ENCODE data around the gene IL6ST.

Gene IL6ST

GRCh38 chr5:55918087-55919035 lies 76.4 kb downstream of the IL6ST start:
- H3K27me3 ChIP-seq (ENCODE audit: low read depth, low read length): no peaks in the 10 kb centered on the region
- TF ChIP-seq EZH2phosphoT487 (IDR thresholded peaks at IDR 0.05; ENCODE audit: low read depth): no peak
- TF ChIP-seq, protein P1, sequence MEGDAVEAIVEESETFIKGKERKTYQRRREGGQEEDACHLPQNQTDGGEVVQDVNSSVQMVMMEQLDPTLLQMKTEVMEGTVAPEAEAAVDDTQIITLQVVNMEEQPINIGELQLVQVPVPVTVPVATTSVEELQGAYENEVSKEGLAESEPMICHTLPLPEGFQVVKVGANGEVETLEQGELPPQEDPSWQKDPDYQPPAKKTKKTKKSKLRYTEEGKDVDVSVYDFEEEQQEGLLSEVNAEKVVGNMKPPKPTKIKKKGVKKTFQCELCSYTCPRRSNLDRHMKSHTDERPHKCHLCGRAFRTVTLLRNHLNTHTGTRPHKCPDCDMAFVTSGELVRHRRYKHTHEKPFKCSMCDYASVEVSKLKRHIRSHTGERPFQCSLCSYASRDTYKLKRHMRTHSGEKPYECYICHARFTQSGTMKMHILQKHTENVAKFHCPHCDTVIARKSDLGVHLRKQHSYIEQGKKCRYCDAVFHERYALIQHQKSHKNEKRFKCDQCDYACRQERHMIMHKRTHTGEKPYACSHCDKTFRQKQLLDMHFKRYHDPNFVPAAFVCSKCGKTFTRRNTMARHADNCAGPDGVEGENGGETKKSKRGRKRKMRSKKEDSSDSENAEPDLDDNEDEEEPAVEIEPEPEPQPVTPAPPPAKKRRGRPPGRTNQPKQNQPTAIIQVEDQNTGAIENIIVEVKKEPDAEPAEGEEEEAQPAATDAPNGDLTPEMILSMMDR (IDR thresholded peaks at IDR 0.05; ENCODE audit: low read depth, low read length): no peak
- H3K4me3 ChIP-seq (ENCODE audit: low read length): no peak overlapping the region
- no peaks in the 10 kb centered on the region for H4K20me1 ChIP-seq (ENCODE audit: insufficient read depth, low read length)
- H3K27ac ChIP-seq (ENCODE audit: low read length): no peak overlapping the region
- no peak overlapping the region for H3K4me2 ChIP-seq (ENCODE audit: low read length)
- H3K9ac ChIP-seq (ENCODE audit: low read length): no peak overlapping the region
- H3K36me3 ChIP-seq (replicated peaks; ENCODE audit: low read depth, low read length): no peaks in the 10 kb centered on the region
- H2AFZ ChIP-seq (ENCODE audit: low read depth, low read length): no peak overlapping the region
- H3K4me1 ChIP-seq (ENCODE audit: low read length): peaks cover 43% of the 10 kb centered on the region
- H3K9me3 ChIP-seq (ENCODE audit: insufficient read depth, low read length): no peaks in the 10 kb centered on the region
- no peaks in the 10 kb centered on the region for H3K79me2 ChIP-seq (ENCODE audit: low read length)

DNA sequence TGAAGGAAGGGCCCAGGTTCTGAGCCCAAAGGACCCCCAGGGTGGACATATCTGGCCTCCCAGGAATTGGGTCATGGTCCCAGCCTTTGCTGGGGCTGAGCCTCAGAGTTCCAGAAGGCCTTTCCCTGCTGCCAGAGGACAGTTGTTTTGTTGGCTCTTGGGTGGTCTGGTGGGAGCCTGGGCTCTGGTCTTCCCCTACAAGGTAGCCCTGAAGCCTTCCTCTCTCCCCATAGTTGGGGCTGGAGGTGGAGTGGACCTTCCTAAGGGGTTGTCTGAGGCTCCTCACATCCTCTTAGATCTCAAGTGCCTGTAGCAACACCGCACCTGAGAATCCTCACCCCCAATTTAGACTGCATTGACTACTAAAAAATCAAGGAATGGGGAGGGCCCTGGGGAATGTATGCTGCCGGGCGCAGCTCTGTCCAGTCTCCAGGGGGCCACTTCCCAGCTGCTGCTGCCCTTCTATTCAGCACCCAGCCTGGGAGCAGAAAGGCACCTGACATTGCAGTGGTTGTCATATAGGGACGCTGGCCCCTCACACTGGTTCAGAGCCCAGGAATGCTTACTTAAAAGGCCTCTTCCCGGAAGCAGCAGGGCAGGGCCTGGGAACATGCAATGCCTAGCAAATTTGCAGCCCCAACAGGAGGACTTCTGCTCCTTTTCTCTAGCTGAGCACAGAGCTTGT lies 77.2 kb downstream of the IL6ST start:
- Histone ChIP-seq H3K4me3 (ENCODE audit: low read length) (no peak overlapping the region), H2AFZ (ENCODE audit: low read depth, low read length) (no peak overlapping the region), H3K27ac (ENCODE audit: low read length) (no peak overlapping the region), H3K4me2 (ENCODE audit: low read length) (no peak overlapping the region), H3K9ac (ENCODE audit: low read length) (no peak overlapping the region), H3K79me2 (ENCODE audit: low read length) (no peaks in the 10 kb centered on the region), H3K9me3 (ENCODE audit: insufficient read depth, low read length) (no peaks in the 10 kb centered on the region), H3K4me1 (ENCODE audit: low read length) (peaks cover 43% of the 10 kb centered on the region), H4K20me1 (ENCODE audit: insufficient read depth, low read length) (no peaks in the 10 kb centered on the region), H3K27me3 (ENCODE audit: low read depth, low read length) (no peaks in the 10 kb centered on the region), H3K36me3 (replicated peaks; ENCODE audit: low read depth, low read length) (no peaks in the 10 kb centered on the region)
- no peak for TF ChIP-seq EZH2phosphoT487 (IDR thresholded peaks at IDR 0.05; ENCODE audit: low read depth)
- TF ChIP-seq, protein P1 (IDR thresholded peaks at IDR 0.05; ENCODE audit: low read depth, low read length): no peak

DNA sequence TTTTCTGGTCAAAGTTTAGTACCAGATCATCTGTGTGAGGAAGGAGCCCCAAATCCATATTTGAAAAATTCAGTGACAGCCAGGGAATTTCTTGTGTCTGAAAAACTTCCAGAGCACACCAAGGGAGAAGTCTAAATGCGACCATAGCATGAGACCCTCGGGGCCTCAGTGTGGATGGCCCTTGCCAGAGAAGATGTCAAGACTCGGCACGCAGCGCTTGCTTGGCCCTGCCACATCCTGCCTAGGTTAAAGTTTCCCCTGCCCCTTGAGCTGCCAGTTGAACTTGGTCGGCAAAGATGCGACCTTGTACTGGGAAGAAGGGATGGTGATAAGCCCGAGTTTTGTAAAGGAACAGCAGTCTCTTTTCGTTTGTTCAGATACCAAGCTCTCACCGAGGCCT lies 77.8 kb downstream of the IL6ST start:
- Histone ChIP-seq H3K9me3 (ENCODE audit: insufficient read depth, low read length) (no peaks in the 10 kb centered on the region), H3K4me1 (ENCODE audit: low read length) (peaks cover 40% of the 10 kb centered on the region), H3K36me3 (replicated peaks; ENCODE audit: low read depth, low read length) (no peaks in the 10 kb centered on the region), H3K4me3 (ENCODE audit: low read length) (no peak overlapping the region), H4K20me1 (ENCODE audit: insufficient read depth, low read length) (no peaks in the 10 kb centered on the region), H3K4me2 (ENCODE audit: low read length) (no peak overlapping the region), H2AFZ (ENCODE audit: low read depth, low read length) (no peak overlapping the region), H3K27ac (ENCODE audit: low read length) (no peak overlapping the region), H3K27me3 (ENCODE audit: low read depth, low read length) (no peaks in the 10 kb centered on the region), H3K79me2 (ENCODE audit: low read length) (no peaks in the 10 kb centered on the region), H3K9ac (ENCODE audit: low read length) (no peak overlapping the region)
- no peak for TF ChIP-seq EZH2phosphoT487 (IDR thresholded peaks at IDR 0.05; ENCODE audit: low read depth)
- TF ChIP-seq, protein P1 (IDR thresholded peaks at IDR 0.05; ENCODE audit: low read depth, low read length): no peak

DNA sequence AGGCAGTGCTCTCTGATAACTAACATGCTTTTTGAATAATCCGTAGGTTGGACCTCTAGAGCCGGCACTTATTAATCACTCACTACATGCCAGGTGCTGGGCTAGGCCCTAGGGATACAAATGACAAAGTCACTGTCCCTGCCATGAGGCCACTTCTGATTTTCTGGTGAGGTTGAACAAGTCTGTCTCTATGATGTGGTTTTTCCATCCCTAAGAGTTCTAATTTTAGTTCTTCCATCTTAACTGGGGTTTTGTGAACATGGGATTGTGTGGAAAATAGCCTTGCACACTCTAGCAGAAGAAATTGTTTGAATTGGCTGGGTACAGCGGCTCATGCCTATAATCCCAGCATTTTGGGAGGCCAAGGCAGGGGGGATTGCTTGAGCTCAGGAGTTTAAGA lies 79.0 kb downstream of the IL6ST start:
- Histone ChIP-seq H3K9ac (ENCODE audit: low read length) (no peak overlapping the region), H4K20me1 (ENCODE audit: insufficient read depth, low read length) (no peaks in the 10 kb centered on the region), H3K4me1 (ENCODE audit: low read length) (peaks cover 40% of the 10 kb centered on the region), H3K27me3 (ENCODE audit: low read depth, low read length) (no peaks in the 10 kb centered on the region), H3K4me3 (ENCODE audit: low read length) (no peak overlapping the region), H3K9me3 (ENCODE audit: insufficient read depth, low read length) (no peaks in the 10 kb centered on the region), H3K4me2 (ENCODE audit: low read length) (no peak overlapping the region), H3K27ac (ENCODE audit: low read length) (no peak overlapping the region), H3K79me2 (ENCODE audit: low read length) (no peaks in the 10 kb centered on the region), H2AFZ (ENCODE audit: low read depth, low read length) (no peak overlapping the region), H3K36me3 (replicated peaks; ENCODE audit: low read depth, low read length) (no peaks in the 10 kb centered on the region)
- TF ChIP-seq, protein P1 (IDR thresholded peaks at IDR 0.05; ENCODE audit: low read depth, low read length): no peak
- no peak for TF ChIP-seq EZH2phosphoT487 (IDR thresholded peaks at IDR 0.05; ENCODE audit: low read depth)
